ENCODE data around the gene NOTUM.

The NOTUM gene

GRCh38 chr17:81960130-81960958 lies 643 bp downstream of the NOTUM start:
- CTCF ChIA-PET, result interaction anchor here (0.7 to 2.3 kb wide), 15 partner anchors 7 to 230 kb away, joined by 3 to 34 read pairs (median 4); partner anchors contain the start of genes CENPX, DCXR, LRRC45 and MAFG
- DNase-seq (ENCODE audit: extremely low spot score), result no peak
- POLR2A ChIA-PET, result interaction anchor here (0.6 to 1.4 kb wide), 8 partner anchors 15 to 127 kb away, joined by 3 to 13 read pairs (median 3); partner anchors contain the start of genes CENPX, LRRC45 and MCRIP1
- TF ChIP-seq NFRKB (IDR thresholded peaks at IDR 0.05), result no peak
- no peak for TF ChIP-seq CTBP1 (IDR thresholded peaks at IDR 0.05; ENCODE audit: borderline replicate concordance)
- TF ChIP-seq ELF4 (IDR thresholded peaks at IDR 0.05), result no peak
- TF ChIP-seq FOXM1 (IDR thresholded peaks at IDR 0.05; ENCODE audit: borderline replicate concordance), result no peak
- no peak for TF ChIP-seq LEF1 (IDR thresholded peaks at IDR 0.05; ENCODE audit: borderline replicate concordance)
- TF ChIP-seq BHLHE40 (IDR thresholded peaks at IDR 0.05; ENCODE audit: borderline replicate concordance), result no peak
- TF ChIP-seq HDGF (IDR thresholded peaks at IDR 0.05; ENCODE audit: borderline replicate concordance), result no peak
- TF ChIP-seq TARDBP (IDR thresholded peaks at IDR 0.05), result no peak
- no peak for TF ChIP-seq SP1 (IDR thresholded peaks at IDR 0.05)
- TF ChIP-seq FOXK2 (IDR thresholded peaks at IDR 0.05), result no peak
- TF ChIP-seq ZNF384 (IDR thresholded peaks at IDR 0.05), result no peak
- TF ChIP-seq FOXA1 (IDR thresholded peaks at IDR 0.05), result no peak

- peak; percentile 67 for DNase-seq (ENCODE audit: extremely low spot score)
- TF ChIP-seq FOXA1 (IDR thresholded peaks at IDR 0.05) (no peak), LEF1 (IDR thresholded peaks at IDR 0.05; ENCODE audit: borderline replicate concordance) (peak; percentile 61; the same call in 1 of the 2 replicates), FOXM1 (IDR thresholded peaks at IDR 0.05; ENCODE audit: borderline replicate concordance) (peak; percentile 48; the same call in 1 of the 2 replicates), BHLHE40 (IDR thresholded peaks at IDR 0.05; ENCODE audit: borderline replicate concordance) (no peak), ARNT (IDR thresholded peaks at IDR 0.05) (peak; percentile 64; the same call in 1 of the 2 replicates), NFRKB (IDR thresholded peaks at IDR 0.05) (no peak)
- ChIA-PET POLR2A (interaction anchor here (0.6 to 1.4 kb wide), 10 partner anchors 16 to 126 kb away, joined by 3 to 13 read pairs (median 4); partner anchors contain the start of genes CENPX, DCXR, LRRC45 and MCRIP1), CTCF (interaction anchor here (0.6 to 2.3 kb wide), 17 partner anchors 8 to 229 kb away, joined by 3 to 34 read pairs (median 4); partner anchors contain the start of genes CENPX, LRRC45 and MAFG)
Measured at GRCh38 chr17:81959362-81960129, 1.4 kb downstream of the NOTUM start.

GRCh38 chr17:81958633-81959342 lies 2.2 kb downstream of the NOTUM start:
- CTCF ChIA-PET, result interaction anchor here (0.6 to 2.3 kb wide), 13 partner anchors 8 to 63 kb away, joined by 3 to 34 read pairs (median 4); partner anchors contain the start of genes CENPX, LRRC45 and MAFG
- no peak for DNase-seq (ENCODE audit: extremely low spot score)
- TF ChIP-seq FOXA1 (IDR thresholded peaks at IDR 0.05), result no peak
- TF ChIP-seq BHLHE40 (IDR thresholded peaks at IDR 0.05; ENCODE audit: borderline replicate concordance), result no peak
- POLR2A ChIA-PET, result interaction anchor here (0.9 to 1.3 kb wide), 8 partner anchors 16 to 126 kb away, joined by 3 to 13 read pairs (median 4); partner anchors contain the start of genes CENPX, DCXR, LRRC45 and MCRIP1

- POLR2A ChIA-PET, result no interaction called here
- no peak for DNase-seq (ENCODE audit: extremely low spot score)
- CTCF ChIA-PET, result no interaction called here
- no peak for TF ChIP-seq HDGF (IDR thresholded peaks at IDR 0.05; ENCODE audit: borderline replicate concordance)
- no peak for TF ChIP-seq SP1 (IDR thresholded peaks at IDR 0.05)
- no peak for TF ChIP-seq FOXM1 (IDR thresholded peaks at IDR 0.05; ENCODE audit: borderline replicate concordance)
- no peak for TF ChIP-seq ARNT (IDR thresholded peaks at IDR 0.05)
- no peak for TF ChIP-seq CTBP1 (IDR thresholded peaks at IDR 0.05; ENCODE audit: borderline replicate concordance)
- no peak for TF ChIP-seq ZNF384 (IDR thresholded peaks at IDR 0.05)
- TF ChIP-seq TARDBP (IDR thresholded peaks at IDR 0.05), result no peak
- TF ChIP-seq SUZ12 (IDR thresholded peaks at IDR 0.05), result no peak
- TF ChIP-seq L3MBTL2 (conservative IDR thresholded peaks at IDR 0.05), result no peak
- no peak for TF ChIP-seq ELF4 (IDR thresholded peaks at IDR 0.05)
- no peak for TF ChIP-seq PKNOX1 (IDR thresholded peaks at IDR 0.05)
- no peak for TF ChIP-seq FOXK2 (IDR thresholded peaks at IDR 0.05)
- TF ChIP-seq FOXA1 (IDR thresholded peaks at IDR 0.05), result no peak
Measured at GRCh38 chr17:81957691-81958432, 3.1 kb downstream of the NOTUM start.

GRCh38 chr17:81956607-81957589 lies 4.1 kb downstream of the NOTUM start:
- ChIA-PET CTCF (no interaction called here), POLR2A (no interaction called here)
- no peak for TF ChIP-seq HDGF (IDR thresholded peaks at IDR 0.05; ENCODE audit: borderline replicate concordance)
- no peak for TF ChIP-seq FOXK2 (IDR thresholded peaks at IDR 0.05)
- TF ChIP-seq SP1 (IDR thresholded peaks at IDR 0.05), result no peak
- TF ChIP-seq CTBP1 (IDR thresholded peaks at IDR 0.05; ENCODE audit: borderline replicate concordance), result no peak
- no peak for TF ChIP-seq BHLHE40 (IDR thresholded peaks at IDR 0.05; ENCODE audit: borderline replicate concordance)
- TF ChIP-seq ZNF384 (IDR thresholded peaks at IDR 0.05), result no peak
- TF ChIP-seq NFRKB (IDR thresholded peaks at IDR 0.05), result no peak
- TF ChIP-seq SUZ12 (IDR thresholded peaks at IDR 0.05), result no peak
- no peak for TF ChIP-seq LEF1 (IDR thresholded peaks at IDR 0.05; ENCODE audit: borderline replicate concordance)
- no peak for TF ChIP-seq FOXA1 (IDR thresholded peaks at IDR 0.05)
- no peak for TF ChIP-seq ARNT (IDR thresholded peaks at IDR 0.05)
- no peak for TF ChIP-seq ELF4 (IDR thresholded peaks at IDR 0.05)
- no peak for DNase-seq (ENCODE audit: extremely low spot score)
